Gastrocnemius medialis (tissue), 4 donors: ENCODE measurements around the gene OR5A2. TPM values are rescaled to one million over a fixed set of nuclear protein-coding genes. Genes with fewer than 3 reads are reported as not detected.
"Not testable (repeated sequence)": the region's sequence is repeated elsewhere in the genome, so short reads cannot be mapped to it uniquely, and the experiment has no call there.

ENCODE experiments used
- ATAC-seq, 2 donors: fragments of 150-250 bp; one replicate each; pipeline ENCODE4 v1.9.1; 2016
- DNase-seq, 2 donors: peaks; one replicate each; pipeline ENCODE4 v3.0.0-alpha.2; 2019
- H3K27ac ChIP-seq, 4 donors: fragments of 200-600 bp; sonication (generic); 1 replicate in 1 of 4; 2 replicates in 3 of 4; pipeline ENCODE4 v1.5.1; 2016 to 2018; ENCODE audit warnings: mild to moderate bottlenecking in 2 of 4, moderate library complexity in 1 of 4
- H3K27me3 ChIP-seq, 3 donors: fragments of 200-600 bp; sonication (generic) in 2 of 3; 1 replicate in 1 of 3; 2 replicates in 2 of 3; pipeline versions ENCODE4 v1.5.1 to v1.6.0; 2016 to 2019; ENCODE audit warnings: mild to moderate bottlenecking in 1 of 3, moderate library complexity in 1 of 3
- H3K36me3 ChIP-seq, 2 donors: fragments of 200-600 bp; sonication (generic) in 1 of 2; one replicate each; pipeline ENCODE4 v1.5.1; 2017 to 2018
- H3K4me1 ChIP-seq, 2 donors: fragments of 200-600 bp; sonication (generic) in 1 of 2; one replicate each; pipeline ENCODE4 v1.5.1; 2016 to 2017; ENCODE audit warnings: mild to moderate bottlenecking in 2 of 2
- H3K4me3 ChIP-seq, 4 donors: fragments of 200-600 bp; sonication (generic) in 3 of 4; 1 replicate in 1 of 4; 2 replicates in 3 of 4; pipeline ENCODE4 v1.5.1; 2016 to 2019; ENCODE audit warnings: mild to moderate bottlenecking in 2 of 4
- H3K9me3 ChIP-seq, 3 donors: fragments of 200-600 bp; sonication (generic) in 2 of 3; 1 replicate in 1 of 3; 2 replicates in 2 of 3; pipeline ENCODE4 v1.5.1; 2016 to 2019
- POLR2A ChIP-seq, 2 donors: fragments of 450-650 bp; IDR thresholded peaks; one replicate each; pipeline ENCODE4 v1.6.1; 2017; ENCODE audit warnings: antibody characterized with exemption in 2 of 2, mild to moderate bottlenecking in 2 of 2, moderate library complexity in 2 of 2
- in situ Hi-C, 4 donors: fragments of 200-750 bp; cut with MboI; loops; one replicate each; pipeline versions ENCODE4 v1.15.0 to v1.8.0; 2017; ENCODE audit warnings: low sequenced_read_pairs in 4 of 4
- intact Hi-C: fragments of 100-400 bp; cut with DNase I; formaldehyde crosslinking; loops from one replicate; pipeline ENCODE4 v1.15.1; 2023; ENCODE audit warnings: low total_unique reads
- total RNA-seq, 4 donors: library from RNA; depleted of rRNA; stranded (reverse); fragments of >200 nt; gene quantifications; one replicate each; pipeline versions ENCODE4 v1.1.0 to v1.2.3, GENCODE V29; 2016
- TF ChIP-seq, protein P1 (sequence below), 5 experiments: fragments of 450-650 bp in 3 of 5; fragments of 200-600 bp in 2 of 5; sonication (generic) in 2 of 5; IDR thresholded peaks in 4 of 5; conservative IDR thresholded peaks in 1 of 5; 1 replicate in 4 of 5; 2 replicates in 1 of 5; pipeline ENCODE4 v1.5.1; 2016 to 2019; ENCODE audit warnings: antibody characterized with exemption in 5 of 5, mild to moderate bottlenecking in 3 of 5, moderate library complexity in 3 of 5

Gene OR5A2
- total RNA-seq, 4 donors from 2014 or later: not detected

DNA sequence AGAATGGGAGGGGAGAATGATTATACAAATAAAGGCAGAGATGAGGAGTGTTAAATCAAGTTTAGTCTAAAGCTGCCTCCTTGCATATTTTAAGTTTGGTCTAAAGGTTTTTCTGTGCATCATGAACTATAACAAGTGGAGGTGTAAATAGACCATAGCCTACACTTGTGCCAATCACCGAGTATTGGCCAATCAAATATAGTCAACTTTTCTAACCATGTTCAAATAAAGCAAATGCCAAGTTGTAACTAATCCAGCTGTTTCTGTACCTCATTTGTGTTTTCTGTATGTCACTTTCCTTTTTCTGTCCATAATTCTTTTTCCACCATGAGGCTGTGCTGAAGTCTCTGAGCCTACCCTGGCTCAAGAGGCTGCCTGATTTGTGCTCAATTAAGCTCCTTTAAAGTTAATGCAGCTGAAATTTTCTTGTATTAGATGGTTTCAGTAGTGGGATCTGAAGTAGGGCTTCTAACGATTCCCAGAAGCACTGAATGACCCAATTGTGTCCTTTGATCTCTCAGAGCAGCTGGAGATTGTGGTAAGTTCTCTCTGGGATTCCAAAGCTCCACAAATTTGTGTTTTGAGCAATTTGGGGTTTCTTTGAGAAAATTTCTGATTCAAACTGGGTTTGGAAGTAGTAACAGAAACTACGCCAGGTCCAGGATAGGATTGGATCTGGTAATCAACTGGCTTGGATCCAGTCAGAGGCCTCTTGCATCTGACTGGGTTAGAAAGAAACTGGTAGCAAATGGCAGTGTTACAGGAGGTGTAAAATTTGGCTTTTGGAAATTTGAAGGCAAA is 25.6 kb downstream of the OR5A2 start:
- no peak overlapping the region for H3K27ac ChIP-seq
- in situ Hi-C loops: loop anchor here in 1 of 4 donors (25.0 kb wide), 1 partner anchor 88 kb away; no protein-coding TSS in a partner anchor
- TF ChIP-seq, protein P1, sequence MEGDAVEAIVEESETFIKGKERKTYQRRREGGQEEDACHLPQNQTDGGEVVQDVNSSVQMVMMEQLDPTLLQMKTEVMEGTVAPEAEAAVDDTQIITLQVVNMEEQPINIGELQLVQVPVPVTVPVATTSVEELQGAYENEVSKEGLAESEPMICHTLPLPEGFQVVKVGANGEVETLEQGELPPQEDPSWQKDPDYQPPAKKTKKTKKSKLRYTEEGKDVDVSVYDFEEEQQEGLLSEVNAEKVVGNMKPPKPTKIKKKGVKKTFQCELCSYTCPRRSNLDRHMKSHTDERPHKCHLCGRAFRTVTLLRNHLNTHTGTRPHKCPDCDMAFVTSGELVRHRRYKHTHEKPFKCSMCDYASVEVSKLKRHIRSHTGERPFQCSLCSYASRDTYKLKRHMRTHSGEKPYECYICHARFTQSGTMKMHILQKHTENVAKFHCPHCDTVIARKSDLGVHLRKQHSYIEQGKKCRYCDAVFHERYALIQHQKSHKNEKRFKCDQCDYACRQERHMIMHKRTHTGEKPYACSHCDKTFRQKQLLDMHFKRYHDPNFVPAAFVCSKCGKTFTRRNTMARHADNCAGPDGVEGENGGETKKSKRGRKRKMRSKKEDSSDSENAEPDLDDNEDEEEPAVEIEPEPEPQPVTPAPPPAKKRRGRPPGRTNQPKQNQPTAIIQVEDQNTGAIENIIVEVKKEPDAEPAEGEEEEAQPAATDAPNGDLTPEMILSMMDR (IDR thresholded peaks at IDR 0.05 in 4 of 5, conservative IDR thresholded peaks at IDR 0.05 in 1 of 5): no peak
- TF ChIP-seq POLR2A (IDR thresholded peaks at IDR 0.05): no peak
- H3K9me3 ChIP-seq: no peaks in the 10 kb centered on the region
- ATAC-seq (no peak), DNase-seq (no peak)
- no peaks in the 10 kb centered on the region for H3K27me3 ChIP-seq
- H3K4me1 ChIP-seq: no peaks in the 10 kb centered on the region
- H3K36me3 ChIP-seq: no peaks in the 10 kb centered on the region
- no peak overlapping the region for H3K4me3 ChIP-seq
- intact Hi-C loops: no loop called here

DNA sequence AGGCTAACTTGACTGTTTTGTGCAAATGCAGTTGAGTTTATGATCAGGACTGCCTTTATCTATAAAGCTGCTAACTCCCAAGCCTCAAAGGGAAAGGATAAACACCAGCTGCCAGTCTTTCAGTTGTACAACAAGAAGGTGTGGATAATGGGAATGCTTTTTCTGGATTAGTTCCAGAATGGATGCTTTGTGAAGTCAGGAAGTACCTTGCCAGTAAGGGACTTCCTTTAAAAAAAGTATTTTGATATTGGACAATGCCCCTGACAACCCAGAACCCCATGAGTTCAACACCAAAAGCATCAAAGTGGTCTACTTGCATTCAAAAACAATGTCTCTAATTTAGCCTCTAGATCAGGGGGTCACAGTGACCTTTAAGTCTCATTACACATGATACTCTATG is 32.0 kb downstream of the OR5A2 start:
- Histone ChIP-seq H3K4me1 (no peaks in the 10 kb centered on the region), H3K36me3 (no peaks in the 10 kb centered on the region), H3K27me3 (no peaks in the 10 kb centered on the region), H3K9me3 (no peaks in the 10 kb centered on the region), H3K4me3 (no peak overlapping the region), H3K27ac (no peak overlapping the region)
- no peak for ATAC-seq
- in situ Hi-C loops: no loop called here
- intact Hi-C loops: no loop called here
- no peak for TF ChIP-seq POLR2A (IDR thresholded peaks at IDR 0.05)
- TF ChIP-seq, protein P1 (IDR thresholded peaks at IDR 0.05 in 4 of 5, conservative IDR thresholded peaks at IDR 0.05 in 1 of 5): no peak
- no peak for DNase-seq

DNA sequence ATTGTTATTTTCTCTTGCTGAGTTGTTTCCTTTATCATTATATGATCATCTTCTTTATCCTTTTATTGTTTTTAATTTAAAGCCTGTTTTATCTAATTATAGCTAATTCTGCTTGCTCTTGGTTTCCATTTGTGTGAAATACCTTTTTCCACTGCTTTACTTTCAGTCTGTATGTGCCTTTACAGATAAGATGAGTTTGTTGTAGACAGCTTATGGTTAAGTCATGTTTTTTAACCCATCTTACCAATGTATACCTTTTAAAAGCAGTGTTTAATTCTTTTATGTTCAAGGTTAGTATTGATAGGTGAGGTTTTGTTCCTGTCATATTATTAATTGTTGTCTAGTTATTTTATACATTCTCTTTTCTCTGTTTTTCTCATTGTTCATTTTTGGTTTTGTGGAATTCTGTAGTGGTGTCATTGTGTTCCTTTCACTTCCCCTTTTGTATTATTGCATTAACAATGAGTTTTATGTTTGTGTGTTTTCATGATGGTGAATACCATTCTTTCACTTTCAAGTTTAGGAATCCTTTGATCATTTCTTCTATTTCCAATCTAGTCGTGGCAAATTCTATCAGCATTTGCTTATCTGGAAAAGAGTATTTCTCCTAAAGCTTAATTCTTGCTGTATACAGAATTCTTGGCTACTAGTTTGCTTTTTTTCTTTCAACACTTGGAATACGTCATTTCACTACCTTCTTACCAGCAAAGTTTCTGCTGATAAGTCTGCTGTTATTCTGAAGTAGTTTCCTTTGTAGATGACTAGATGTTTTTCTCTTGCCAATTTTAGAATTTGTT is 45.8 kb downstream of the OR5A2 start:
- Histone ChIP-seq H3K9me3 (no peaks in the 10 kb centered on the region), H3K27ac (no peak overlapping the region), H3K36me3 (no peaks in the 10 kb centered on the region), H3K27me3 (no peaks in the 10 kb centered on the region), H3K4me3 (no peak overlapping the region), H3K4me1 (no peaks in the 10 kb centered on the region)
- no peak for ATAC-seq
- intact Hi-C loops (no loop called here), in situ Hi-C loops (no loop called here)
- no peak for DNase-seq
- no peak for TF ChIP-seq POLR2A (IDR thresholded peaks at IDR 0.05)
- TF ChIP-seq, protein P1 (IDR thresholded peaks at IDR 0.05 in 4 of 5, conservative IDR thresholded peaks at IDR 0.05 in 1 of 5): no peak

DNA sequence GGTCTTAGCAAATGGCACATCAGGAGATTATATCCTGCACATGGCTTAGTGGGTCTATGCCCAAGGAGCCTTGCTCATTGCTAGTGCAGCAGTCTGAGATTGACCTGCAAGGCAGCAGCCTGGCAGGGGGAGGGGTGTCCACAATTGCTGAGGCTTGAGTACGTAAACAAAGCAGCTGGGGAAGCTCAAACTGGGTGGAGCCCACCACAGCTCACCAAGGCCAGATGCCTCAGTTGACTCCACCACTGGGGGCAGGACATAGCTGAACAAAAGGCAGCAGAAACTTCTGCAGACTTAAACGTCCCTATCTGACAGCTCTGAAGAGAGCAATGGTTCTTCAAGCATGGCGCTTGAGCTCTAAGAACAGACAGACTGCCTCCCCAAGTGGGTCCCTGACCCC is 53.9 kb downstream of the OR5A2 start:
- in situ Hi-C loops, intact Hi-C loops, H3K4me1 ChIP-seq: not testable (repeated sequence)

More for the DNA sequence above, 53.9 kb downstream of the OR5A2 start:
- not testable (repeated sequence) for H3K27me3 ChIP-seq, ATAC-seq, DNase-seq, H3K4me3 ChIP-seq, H3K27ac ChIP-seq, H3K36me3 ChIP-seq, H3K9me3 ChIP-seq
